ENCODE data around the gene ANKRD17.
"Not testable (repeated sequence)": the region's sequence is repeated elsewhere in the genome, so short reads cannot be mapped to it uniquely, and the experiment has no call there.

Gene ANKRD17

GRCh38 chr4:73245955-73246354, 12.6 kb downstream of the ANKRD17 start:
- DNase-seq (ENCODE audit: low read depth in 1 of 2, low spot score in 1 of 2) = no peak

GRCh38 chr4:73244945-73245601, 13.5 kb downstream of the ANKRD17 start:
- no peak for DNase-seq (ENCODE audit: low read depth in 1 of 2, low spot score in 1 of 2)

DNA sequence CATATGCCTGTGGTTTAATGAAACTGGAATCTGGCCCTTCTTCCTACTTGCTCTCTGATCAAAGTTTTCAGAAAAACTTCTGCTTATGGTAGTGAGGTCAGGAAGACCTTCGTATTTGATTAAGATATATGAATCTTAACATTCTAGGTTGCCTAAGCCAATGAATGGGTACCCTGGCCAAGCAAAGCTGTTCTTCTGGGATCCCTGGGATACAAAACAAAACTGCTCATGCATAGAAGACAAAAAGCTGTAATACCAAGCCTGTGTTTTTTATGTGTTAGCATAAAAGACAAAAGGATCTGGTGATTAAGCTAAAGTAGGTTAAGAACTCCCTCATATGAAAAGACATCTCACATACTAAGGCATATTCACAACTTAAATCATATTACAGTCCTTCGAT, 21.6 kb downstream of the ANKRD17 start:
- DNase-seq (ENCODE audit: low read depth in 1 of 2, low spot score in 1 of 2) = no peak

- DNase-seq (ENCODE audit: low read depth in 1 of 2, low spot score in 1 of 2) = no peak
Observed at GRCh38 chr4:73236151-73236550, 22.4 kb downstream of the ANKRD17 start.

GRCh38 chr4:73234712-73235111, 23.9 kb downstream of the ANKRD17 start:
- no peak for DNase-seq (ENCODE audit: low read depth in 1 of 2, low spot score in 1 of 2)

DNA sequence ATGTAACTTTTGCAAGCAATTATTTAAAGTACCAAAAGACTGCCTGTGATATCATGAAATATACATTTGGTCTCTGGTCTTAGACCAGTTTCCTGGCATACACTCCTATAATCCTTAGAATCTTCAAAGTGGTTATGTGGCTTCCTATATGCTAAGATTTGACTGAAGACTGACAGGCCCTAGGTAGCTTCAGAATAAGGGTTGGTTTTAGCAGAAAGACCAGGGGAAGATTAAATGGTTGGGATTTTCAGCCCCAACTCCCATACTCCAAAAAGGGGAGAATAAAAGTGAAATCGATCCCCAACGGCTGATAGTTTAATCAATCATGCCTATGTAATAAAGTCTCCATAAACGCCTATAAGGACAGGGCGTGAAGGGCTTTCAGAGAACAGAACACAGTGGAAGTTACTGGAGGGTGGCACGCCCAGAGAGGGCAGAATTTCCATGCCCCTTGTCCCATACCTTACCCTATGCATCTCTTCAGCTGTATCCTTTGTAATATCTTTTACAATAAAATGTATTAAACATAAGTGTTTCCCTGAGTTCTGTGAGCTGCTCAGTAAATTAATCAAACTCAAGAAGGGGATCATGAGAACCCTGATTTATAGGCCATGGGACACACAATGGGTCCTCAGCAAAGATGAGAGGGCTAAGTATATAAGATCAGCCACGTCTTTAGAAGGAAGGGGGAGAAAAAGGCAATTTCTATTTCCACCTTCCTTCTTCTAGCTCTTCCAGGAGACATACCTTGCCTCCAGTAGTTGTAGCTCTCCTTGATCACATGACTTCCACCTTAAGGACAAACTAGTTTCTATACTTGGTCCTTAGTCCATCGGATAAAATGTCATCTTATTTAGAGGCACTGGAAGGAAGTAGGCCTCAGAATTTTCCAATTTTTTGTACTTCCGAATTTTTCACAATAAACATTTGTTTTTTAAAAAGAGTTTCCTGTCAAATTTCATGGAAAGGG, 26.8 kb downstream of the ANKRD17 start:
- no peak for DNase-seq (ENCODE audit: low read depth in 1 of 2, low spot score in 1 of 2)

- no peak for DNase-seq (ENCODE audit: low read depth in 1 of 2, low spot score in 1 of 2)
Observed at GRCh38 chr4:73230865-73231517, 27.6 kb downstream of the ANKRD17 start.

DNA sequence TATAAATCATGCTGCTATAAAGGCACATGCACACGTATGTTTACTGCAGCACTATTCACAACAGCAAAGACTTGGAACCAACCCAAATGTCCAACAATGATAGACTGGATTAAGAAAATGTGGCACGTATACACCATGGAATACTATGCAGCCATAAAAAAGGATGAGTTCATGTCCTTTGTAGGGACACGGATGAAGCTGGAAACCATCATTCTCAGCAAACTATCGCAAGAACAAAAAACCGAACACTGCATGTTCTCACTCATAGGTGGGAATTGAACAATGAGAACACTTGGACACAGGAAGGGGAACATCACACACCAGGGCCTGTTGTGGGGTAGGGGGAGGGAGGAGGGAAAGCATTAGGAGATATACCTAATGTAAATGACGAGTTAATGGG, 29.8 kb downstream of the ANKRD17 start:
- DNase-seq (ENCODE audit: low read depth in 1 of 2, low spot score in 1 of 2) = not testable (repeated sequence)

DNA sequence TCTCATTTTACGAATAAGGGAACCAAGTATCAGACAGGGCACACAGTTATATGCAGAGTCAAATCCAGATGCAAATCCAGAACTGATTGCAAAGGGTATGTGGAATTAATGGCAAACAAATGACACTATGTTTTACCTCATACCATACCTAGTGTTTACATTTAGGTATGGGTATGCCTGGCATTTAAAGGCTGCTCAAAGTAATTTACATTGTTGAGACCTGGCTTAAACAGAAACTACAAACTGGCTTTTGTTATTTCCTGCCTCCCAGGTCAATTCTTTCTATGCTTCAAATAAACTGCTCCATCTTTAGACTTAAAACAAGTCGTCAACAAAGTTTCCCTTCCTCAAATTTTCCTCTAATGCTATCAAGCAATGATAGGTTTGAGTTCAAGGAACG, 33.7 kb downstream of the ANKRD17 start:
- no peak for DNase-seq (ENCODE audit: low read depth in 1 of 2, low spot score in 1 of 2)

DNA sequence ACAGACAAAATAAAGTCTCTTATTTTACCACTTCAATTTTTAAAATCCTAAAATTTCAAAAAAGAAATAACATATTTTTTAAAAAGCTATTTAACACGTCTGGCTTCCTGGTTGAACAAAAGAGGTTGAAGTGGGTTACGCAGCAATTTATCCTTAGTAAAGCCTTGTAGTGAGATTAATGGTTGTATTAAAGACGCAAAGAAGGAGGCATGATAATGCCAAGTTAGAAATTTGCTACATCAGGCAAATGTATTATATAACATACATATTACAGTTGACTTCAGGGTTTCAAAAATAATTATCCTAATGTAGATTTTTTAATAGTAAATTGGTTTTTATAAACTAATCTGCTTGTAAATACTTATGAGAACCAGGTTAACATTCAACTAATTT, 35.3 kb downstream of the ANKRD17 start:
- DNase-seq (ENCODE audit: low read depth in 1 of 2, low spot score in 1 of 2) = no peak

DNA sequence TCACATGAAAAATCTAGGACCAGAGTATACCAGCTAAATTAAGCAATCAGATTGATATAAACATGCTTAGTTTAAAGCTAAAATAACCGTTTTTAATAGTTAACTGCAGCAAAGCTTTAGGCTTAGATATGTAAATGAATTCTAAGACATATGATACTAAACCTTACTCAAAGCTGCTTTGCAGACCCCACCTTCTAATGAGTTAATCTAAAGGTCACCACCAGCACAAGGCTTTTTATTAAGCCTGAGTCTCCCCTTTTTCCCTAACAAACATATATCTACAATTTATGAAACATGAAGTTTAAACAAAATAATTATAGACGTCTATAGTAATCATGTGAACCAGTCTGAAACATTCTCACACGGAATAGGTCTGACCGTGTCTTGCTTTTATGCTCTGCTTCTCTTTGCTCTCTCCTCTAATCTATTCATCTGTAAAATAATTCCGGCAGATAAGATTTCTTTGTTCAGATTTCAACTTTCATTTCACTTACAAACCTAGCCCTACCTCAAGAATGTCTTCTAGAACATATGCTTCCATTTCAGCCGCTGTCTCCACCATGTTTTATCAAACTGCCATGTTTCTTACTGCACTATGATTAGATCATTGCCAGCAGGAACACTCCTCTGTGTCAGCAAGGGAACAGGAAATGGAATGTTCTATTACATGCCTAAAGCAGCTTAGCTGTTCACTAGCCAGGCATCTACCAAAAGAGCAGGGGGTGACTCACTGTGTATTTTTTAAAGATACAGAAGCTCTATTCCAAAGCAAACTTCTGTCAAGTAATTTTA, 35.9 kb downstream of the ANKRD17 start:
- peak in 1 of 2 donors; percentile 23 for DNase-seq (ENCODE audit: low read depth in 1 of 2, low spot score in 1 of 2)

GRCh38 chr4:73221734-73222133, 36.9 kb downstream of the ANKRD17 start:
- no peak for DNase-seq (ENCODE audit: low read depth in 1 of 2, low spot score in 1 of 2)

GRCh38 chr4:73220815-73221214, 37.8 kb downstream of the ANKRD17 start:
- no peak for DNase-seq (ENCODE audit: low read depth in 1 of 2, low spot score in 1 of 2)

- no peak for DNase-seq (ENCODE audit: low read depth in 1 of 2, low spot score in 1 of 2)
Observed at GRCh38 chr4:73213916-73214653, 44.5 kb downstream of the ANKRD17 start.

DNA sequence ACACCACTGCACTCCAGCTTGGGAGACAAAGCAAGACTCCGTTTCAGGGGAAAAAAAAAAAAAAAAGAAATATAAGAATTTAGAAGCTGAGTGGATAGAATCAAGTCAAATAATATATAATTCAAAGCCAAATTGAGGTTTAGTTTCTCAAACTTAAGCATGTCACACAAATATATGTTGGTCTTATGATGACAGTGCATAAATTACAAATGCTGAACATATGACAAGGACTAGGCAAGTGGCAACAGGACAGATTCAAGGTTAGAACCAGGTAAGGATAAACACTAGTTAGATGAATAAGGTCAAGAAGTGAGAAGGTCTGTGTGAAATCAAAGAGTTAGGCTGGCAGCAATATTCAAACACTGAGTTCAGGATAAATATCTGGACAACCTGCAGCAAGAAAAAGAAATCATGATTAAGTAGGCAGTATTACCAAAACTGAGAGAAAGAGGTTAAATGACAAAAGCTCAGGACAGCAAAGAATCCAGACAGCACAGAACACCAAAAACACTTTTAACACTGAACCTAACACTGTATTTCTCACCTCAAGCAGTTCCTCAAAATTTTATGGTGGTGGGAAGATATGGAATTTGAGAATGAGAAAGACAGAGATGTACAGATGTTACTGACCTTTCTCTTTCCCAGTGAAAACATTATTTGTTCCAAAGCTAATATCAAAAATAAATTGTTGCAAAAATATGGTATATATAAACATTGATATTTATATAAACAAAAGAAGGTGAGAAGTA, 45.4 kb downstream of the ANKRD17 start:
- no peak for DNase-seq (ENCODE audit: low read depth in 1 of 2, low spot score in 1 of 2)

GRCh38 chr4:73211968-73212367, 46.6 kb downstream of the ANKRD17 start:
- no peak for DNase-seq (ENCODE audit: low read depth in 1 of 2, low spot score in 1 of 2)

DNA sequence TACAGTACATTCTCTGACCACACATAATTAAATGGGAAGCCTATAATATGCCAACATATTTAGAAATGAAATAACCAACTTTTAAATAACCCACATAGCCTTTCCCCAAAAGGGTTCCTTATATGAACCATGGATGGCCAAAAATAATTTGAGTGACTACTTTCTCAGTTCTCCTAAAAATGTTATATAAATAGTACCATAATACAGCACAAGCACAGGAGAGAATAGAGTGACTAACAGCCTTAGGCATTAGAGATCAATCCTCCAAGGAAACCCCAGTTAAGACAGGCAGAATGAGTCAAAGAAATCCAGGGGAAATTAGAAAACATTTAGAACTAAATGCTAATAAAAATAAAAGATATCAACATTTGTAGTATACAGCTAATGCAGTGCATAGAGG, 50.2 kb downstream of the ANKRD17 start:
- DNase-seq (ENCODE audit: low read depth in 1 of 2, low spot score in 1 of 2) = no peak

DNA sequence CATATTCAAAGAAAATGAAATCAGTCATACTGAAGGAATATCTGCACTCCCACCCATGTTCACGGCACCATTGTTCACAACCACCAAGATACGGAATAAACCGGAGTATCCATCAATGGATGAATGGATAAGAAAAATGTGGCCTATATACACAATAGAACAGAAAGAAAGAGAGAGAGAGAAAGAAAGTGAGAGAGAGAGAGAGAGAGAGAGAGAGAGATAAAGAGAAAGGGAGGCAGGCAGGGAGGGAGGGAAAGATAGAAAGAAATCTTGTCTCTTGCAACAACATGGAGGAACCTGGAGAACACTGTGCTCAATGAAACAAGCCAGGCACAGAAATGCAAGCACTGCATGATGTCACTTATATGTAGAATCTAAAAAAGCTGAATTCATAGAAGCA, 52.4 kb downstream of the ANKRD17 start:
- no peak for DNase-seq (ENCODE audit: low read depth in 1 of 2, low spot score in 1 of 2)

GRCh38 chr4:73205482-73205881, 53.1 kb downstream of the ANKRD17 start:
- no peak for DNase-seq (ENCODE audit: low read depth in 1 of 2, low spot score in 1 of 2)

GRCh38 chr4:73203976-73204375, 54.6 kb downstream of the ANKRD17 start:
- not testable (repeated sequence) for DNase-seq (ENCODE audit: low read depth in 1 of 2, low spot score in 1 of 2)

Measured in activated T-helper 1 cell treated with anti-CD3 and anti-CD28 coated beads, Interleukin-2, amount 50 U/mL, for 16 hours (primary cell).